A204.1 (cell line): ENCODE data around the gene NSRP1.
"Not testable (repeated sequence)": the region's sequence is repeated elsewhere in the genome, so short reads cannot be mapped to it uniquely, and the experiment has no call there.

ENCODE experiments used
- FAIRE-seq: peaks from 2 replicates; lab custom pipeline; 2012; peaks lifted over from hg19 to GRCh38; lab: Jason Lieb, UNC

The NSRP1 gene

DNA sequence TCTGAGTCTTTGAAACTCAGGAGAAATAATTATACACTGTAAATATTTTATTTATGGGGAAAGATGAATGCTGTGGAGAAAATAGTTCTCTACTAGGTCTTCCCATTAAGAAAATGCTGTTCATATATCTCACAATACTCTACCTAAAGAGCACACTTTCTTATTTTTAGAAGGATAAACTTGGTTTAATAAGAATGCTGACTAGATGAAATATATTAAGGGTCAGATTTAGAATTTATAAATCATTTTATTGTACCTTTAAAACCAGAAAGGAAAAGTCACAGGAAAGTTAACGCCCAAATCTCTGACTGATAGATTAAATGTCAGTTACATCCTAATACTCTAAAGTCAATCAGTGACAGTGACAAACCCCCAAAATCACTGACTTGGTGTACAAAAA, 70.1 kb downstream of the NSRP1 start:
- FAIRE-seq: no peak

GRCh38 chr17:30187573-30187972, 71.0 kb downstream of the NSRP1 start:
- FAIRE-seq: no peak

GRCh38 chr17:30188211-30188939, 71.8 kb downstream of the NSRP1 start:
- no peak for FAIRE-seq

- no peak for FAIRE-seq
Observed at GRCh38 chr17:30191072-30191471, 74.5 kb downstream of the NSRP1 start.

GRCh38 chr17:30196504-30196903, 79.9 kb downstream of the NSRP1 start:
- no peak for FAIRE-seq

- no peak for FAIRE-seq
Observed at GRCh38 chr17:30197416-30197815, 80.8 kb downstream of the NSRP1 start.

DNA sequence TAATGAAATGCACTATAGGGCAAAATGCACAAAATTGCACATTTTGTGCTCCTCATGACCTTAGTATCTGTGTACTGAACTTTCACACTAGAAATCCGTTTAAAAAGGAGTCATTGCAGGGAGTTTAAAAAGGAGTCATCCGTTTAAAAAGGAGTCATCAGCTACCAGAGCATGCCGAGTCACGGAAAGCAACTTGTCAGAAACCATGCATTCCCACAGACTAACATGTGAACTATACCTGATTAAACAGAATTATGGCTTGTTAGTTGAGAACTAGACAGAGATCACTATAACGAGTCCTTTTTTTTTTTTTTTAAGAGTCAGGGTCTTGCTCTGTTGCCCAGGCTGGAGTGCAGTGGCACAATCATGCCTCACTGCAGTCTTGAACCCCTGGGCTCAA, 83.0 kb downstream of the NSRP1 start:
- FAIRE-seq: no peak

DNA sequence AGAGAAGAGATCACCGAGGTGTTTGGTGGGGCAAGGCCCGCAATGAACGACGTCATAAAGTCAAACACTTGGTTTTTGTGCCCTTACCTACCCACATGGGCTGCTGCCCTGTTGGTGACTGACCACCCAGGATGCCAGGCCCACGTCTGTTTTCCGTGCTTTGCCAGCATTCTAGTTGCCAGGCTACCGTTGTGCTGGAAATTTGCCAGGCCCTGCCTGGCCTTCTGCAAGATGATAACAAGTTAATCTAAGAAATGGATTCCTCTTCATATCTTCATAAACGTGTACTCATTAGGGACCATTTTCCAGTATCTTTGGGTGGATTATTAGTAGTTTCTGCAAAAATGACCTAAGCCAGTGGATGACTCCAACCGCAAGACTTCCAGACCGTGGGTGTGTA, 83.5 kb downstream of the NSRP1 start:
- FAIRE-seq: no peak

DNA sequence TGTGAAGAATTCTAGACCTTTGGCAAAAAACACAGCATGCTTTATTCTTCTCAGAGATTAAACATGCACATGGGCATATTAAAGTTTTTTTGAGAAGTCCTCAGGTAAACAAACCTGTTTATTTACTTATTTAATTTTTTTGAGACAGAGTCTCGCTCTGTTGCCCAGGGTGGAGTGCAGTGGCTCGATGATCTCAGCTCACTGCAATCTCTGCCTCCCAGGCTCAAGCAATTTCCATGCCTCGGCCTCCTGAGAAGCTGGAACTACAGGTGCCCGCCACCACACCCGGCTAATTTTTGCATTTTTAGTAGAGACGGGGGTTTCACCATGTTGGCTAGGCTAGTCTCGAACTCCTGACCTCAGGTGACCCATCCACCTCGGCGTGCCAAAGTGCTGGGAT, 84.0 kb downstream of the NSRP1 start:
- FAIRE-seq: not testable (repeated sequence)

DNA sequence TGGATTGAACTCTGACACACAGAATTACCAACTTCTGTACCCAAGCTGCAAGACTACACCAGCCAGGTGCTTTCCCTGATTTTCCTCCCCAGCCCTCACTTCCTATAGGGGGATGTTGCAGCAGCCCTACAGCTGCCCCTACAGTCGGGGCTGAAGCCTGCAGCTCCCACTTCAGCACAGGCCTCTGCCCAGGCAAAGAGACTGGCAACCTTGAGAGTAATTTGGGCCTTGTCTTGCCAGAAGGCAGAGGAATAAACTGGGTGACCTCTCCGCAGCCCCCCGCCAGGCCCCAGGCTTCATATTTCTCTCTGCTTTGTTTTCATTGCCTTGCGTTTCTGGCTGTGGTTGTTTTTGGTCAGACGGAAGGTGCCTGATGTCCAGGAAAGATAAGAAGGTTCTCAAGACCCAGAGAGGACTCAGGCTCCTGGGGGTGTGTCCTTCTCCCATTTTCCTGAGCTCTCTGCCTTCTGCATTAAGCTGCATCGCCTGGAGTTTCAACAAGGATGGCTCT, 86.9 kb downstream of the NSRP1 start:
- FAIRE-seq: no peak

DNA sequence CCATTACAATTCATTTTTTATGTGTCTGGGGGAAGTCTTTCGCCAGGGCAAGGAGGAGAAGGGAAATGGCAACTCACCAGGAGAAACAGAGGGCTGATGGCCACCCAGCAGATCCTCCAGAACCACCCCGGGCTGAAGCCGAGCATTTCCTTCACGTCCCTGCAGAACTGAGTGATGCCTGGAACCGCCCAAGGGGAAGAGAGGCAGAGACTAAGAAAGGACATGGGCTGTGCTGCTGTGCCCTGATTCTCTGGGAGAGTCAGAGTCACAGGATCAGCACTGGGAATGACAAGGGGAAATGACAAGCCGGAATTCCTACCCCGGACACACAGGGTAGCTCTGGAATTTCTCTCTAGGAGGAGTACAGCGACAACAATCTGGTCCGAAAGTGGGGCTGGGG, 91.0 kb downstream of the NSRP1 start:
- FAIRE-seq: no peak

- no peak for FAIRE-seq
Observed at GRCh38 chr17:30208214-30208613, 91.6 kb downstream of the NSRP1 start.

GRCh38 chr17:30209930-30210329, 93.3 kb downstream of the NSRP1 start:
- FAIRE-seq: no peak

DNA sequence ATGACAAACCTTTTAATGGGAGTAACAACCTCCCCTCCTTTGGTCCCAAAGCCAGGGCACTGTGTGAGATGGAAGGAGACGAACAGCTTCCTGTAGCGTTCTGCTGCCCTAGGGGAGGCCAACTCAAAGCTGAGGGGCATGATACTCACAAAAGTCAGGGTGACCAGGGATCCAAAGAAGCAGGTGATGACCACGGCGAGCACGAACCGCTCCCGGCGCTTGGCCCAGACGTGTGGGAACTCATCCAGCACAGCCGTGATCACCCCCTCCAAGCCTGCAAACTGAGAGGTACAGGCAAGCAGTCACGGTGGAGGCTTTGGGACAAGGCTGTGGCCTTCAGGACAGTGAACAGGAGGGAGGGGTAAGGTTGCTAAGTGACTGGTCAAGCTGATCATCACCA, 93.8 kb downstream of the NSRP1 start:
- FAIRE-seq: no peak

DNA sequence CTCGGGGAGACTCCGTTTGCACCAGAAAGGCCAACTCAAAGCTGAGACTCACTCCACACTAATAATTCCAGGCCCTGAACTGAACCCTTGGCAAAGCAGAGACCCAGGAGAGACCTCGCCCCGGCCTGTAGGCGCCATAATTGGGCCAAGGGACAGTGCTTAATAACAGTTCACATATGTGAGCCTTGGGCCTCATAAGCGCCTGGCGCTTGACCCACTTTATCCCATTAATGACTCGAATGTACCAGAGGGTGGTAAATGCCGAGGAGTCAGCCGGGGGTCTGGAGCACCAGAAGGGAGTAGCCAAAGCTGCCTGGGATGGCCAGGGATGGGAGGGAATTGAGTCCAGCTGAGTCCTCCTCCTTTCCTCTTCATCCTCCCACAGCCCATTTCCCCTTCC, 94.3 kb downstream of the NSRP1 start:
- FAIRE-seq: no peak

- FAIRE-seq: no peak
Observed at GRCh38 chr17:30211371-30211770, 94.8 kb downstream of the NSRP1 start.

DNA sequence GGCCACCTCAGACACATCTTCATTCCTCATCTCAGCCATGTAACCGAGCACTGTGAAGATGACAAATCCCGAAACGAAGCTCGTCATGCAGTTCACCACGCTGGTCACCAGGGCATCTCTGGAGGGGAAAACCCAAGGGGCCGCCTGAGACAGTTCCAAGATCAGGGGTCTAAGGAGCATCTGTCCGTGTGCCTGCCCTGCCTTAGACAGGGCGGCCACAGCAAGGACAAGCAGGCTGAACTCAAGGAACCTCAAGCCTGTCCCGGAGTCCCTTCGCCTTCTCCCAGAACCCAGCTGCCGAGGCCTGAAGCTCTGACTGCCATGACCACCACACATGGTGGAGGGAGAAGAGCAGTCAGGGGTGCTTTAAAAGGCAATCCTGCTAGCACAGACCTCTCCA, 96.1 kb downstream of the NSRP1 start:
- no peak for FAIRE-seq

DNA sequence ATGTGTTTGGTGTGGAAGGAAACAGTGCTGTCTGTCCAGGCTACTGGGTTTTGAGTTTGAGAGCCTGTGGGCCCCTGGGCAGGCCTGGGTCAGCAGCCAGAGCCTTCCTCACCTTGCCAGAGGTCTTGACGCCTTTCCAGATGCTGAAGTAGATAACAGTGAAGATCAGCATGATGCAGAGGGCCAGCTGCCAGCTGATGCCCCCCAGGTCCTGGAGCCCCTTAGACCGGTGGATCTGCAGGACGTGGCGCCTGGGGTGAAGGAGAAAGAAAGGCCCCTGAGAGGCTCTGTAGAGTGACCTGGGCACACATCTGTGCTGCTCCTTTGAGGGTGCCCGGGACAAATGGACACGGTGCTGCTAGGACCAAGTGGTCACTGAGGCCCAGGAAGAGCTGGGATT, 100.4 kb downstream of the NSRP1 start:
- no peak for FAIRE-seq

GRCh38 chr17:30217746-30218245, 101.2 kb downstream of the NSRP1 start:
- no peak for FAIRE-seq

DNA sequence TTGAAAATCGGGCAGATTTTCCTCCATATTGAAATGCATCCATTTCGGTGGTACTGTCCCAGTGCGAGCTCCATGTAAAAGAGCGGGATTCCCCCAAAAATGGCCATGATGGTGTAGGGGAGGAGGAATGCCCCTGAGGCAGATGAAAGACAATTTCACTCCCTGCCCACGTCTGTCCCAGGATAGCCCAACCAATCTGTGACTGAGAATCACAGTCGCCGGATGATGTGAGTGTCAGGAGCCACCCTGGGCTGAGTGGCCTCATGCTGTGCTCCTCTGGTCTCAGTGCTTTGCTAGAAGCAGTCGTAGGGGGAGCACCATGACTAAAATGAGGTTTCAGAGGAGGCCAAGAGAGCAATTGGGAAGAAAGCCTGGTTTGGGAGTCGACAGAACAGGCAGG, 102.2 kb downstream of the NSRP1 start:
- FAIRE-seq: no peak

- no peak for FAIRE-seq
Observed at GRCh38 chr17:30219315-30219714, 102.7 kb downstream of the NSRP1 start.

DNA sequence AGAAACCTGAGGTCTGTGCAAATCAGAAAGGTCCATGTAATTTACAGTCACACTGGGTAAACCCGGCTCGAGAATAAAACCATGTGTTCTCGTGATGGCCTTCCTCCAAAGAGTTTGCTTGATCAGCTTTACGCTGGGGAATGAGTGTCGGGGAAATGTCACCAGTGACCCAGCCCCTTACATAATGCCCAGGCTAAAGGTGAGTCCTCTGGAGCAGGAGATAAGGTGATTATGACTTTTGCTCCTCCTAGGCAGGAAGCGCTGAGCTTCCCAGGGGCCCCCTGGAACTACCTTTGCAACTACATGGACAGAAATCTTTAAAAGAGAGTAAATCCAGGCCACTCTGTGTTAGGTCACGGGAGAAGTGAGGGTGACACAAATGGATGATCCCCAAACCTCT, 103.2 kb downstream of the NSRP1 start:
- no peak for FAIRE-seq

DNA sequence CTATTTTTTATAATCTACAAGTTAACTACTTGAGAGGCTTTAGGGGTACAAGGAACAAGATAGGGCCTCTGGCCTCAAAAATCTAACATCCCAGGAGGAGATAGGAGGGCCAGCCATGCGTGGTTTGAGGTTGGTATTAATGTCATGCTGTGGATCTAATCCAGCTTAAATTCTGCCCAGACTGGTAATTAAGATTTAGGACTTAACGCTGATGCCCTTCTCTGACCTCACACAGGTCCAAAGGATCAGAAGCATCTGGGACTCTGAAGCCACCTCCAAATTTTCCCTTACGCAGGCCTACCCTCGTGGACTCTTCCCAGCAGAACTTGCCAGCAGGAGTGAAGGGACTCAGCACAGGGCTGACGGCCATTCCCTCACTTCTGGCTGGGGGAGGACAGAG, 103.8 kb downstream of the NSRP1 start:
- FAIRE-seq: no peak

- no peak for FAIRE-seq
Observed at GRCh38 chr17:30221346-30221745, 104.7 kb downstream of the NSRP1 start.
